Measurements from ENCODE around the gene MOB1A. TPM values are rescaled to one million over a fixed set of nuclear protein-coding genes. Genes with fewer than 3 reads are reported as not detected.

Gene MOB1A
- total and polyA plus RNA-seq, 2 of the 8 experiments (the other 6 are each of a cell fraction or from before 2014, with no cell fraction given) = 21.6 to 91.7 TPM

DNA sequence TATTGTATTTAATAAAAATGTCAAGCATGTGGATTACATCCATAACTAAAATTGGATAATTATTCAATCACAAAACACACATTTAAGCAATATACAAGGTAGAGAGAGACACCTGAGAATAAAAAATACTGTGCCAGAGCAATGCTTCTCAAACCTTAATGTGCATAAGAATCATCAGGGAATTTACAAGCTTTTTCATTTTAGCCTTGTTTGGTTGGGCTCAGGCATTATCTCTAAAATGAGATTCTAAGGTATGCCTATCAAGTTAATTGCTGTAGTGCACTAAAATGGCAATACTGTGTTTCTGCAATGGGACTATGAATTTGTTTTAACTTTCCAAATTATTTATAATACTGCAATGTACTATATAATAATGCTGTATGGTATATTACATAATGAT, 983 bp downstream of the MOB1A start (continued):
- TF ChIP-seq, protein P1, sequence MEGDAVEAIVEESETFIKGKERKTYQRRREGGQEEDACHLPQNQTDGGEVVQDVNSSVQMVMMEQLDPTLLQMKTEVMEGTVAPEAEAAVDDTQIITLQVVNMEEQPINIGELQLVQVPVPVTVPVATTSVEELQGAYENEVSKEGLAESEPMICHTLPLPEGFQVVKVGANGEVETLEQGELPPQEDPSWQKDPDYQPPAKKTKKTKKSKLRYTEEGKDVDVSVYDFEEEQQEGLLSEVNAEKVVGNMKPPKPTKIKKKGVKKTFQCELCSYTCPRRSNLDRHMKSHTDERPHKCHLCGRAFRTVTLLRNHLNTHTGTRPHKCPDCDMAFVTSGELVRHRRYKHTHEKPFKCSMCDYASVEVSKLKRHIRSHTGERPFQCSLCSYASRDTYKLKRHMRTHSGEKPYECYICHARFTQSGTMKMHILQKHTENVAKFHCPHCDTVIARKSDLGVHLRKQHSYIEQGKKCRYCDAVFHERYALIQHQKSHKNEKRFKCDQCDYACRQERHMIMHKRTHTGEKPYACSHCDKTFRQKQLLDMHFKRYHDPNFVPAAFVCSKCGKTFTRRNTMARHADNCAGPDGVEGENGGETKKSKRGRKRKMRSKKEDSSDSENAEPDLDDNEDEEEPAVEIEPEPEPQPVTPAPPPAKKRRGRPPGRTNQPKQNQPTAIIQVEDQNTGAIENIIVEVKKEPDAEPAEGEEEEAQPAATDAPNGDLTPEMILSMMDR (IDR thresholded peaks at IDR 0.05; ENCODE audit: control extremely low read depth in 1 of 3, insufficient read depth in 1 of 3, low read depth in 1 of 3, low read length in 3 of 3) = no peak
- TF ChIP-seq GABPA (IDR thresholded peaks at IDR 0.05; ENCODE audit: borderline replicate concordance, insufficient read depth, low read length) = no peak

Data from H1 (cell line).